Neutrophil (primary cell): ENCODE measurements around the gene RIMS3.

Source experiments
- H3K27ac ChIP-seq: fragments of 200-600 bp; sonication (generic); 2 replicates; pipeline ENCODE4 v1.5.1; 2016; ENCODE audit warnings: mild to moderate bottlenecking, moderate library complexity
- H3K27me3 ChIP-seq: fragments of 200-600 bp; sonication (generic); 2 replicates; pipeline ENCODE4 v1.6.0; 2016; ENCODE audit warnings: mild to moderate bottlenecking
- H3K36me3 ChIP-seq: fragments of 200-600 bp; sonication (generic); 2 replicates; pipeline ENCODE4 v1.5.1; 2017
- H3K4me1 ChIP-seq, 2 experiments: fragments of 200-600 bp in 1 of 2; sonication (generic) in 1 of 2; 1 replicate in 1 of 2; 2 replicates in 1 of 2; pipeline versions ENCODE4 v1.5.1 to v1.6.1; 2013 to 2016; ENCODE audit warnings: low read depth in 1 of 2, low read length in 1 of 2, mild to moderate bottlenecking in 1 of 2, moderate library complexity in 1 of 2; ENCODE audit not compliant: control insufficient read depth in 1 of 2, insufficient read depth in 1 of 2
- H3K4me3 ChIP-seq, 2 experiments: fragments of 200-600 bp in 1 of 2; sonication (generic) in 1 of 2; 1 replicate in 1 of 2; 2 replicates in 1 of 2; pipeline ENCODE4 v1.5.1; 2013 to 2016; ENCODE audit warnings: low read depth in 1 of 2, low read length in 1 of 2, mild to moderate bottlenecking in 1 of 2, moderate library complexity in 1 of 2
- H3K9me3 ChIP-seq: fragments of 200-600 bp; sonication (generic); 2 replicates; pipeline ENCODE4 v1.5.1; 2016
- CTCF ChIP-seq: fragments of 200-600 bp; sonication (generic); IDR thresholded peaks from 2 replicates; pipeline ENCODE4 v1.5.1; 2016; ENCODE audit warnings: antibody characterized with exemption

Gene RIMS3

GRCh38 chr1:40637470-40638007 is 27.9 kb downstream of the RIMS3 start:
- Histone ChIP-seq H3K4me1 (no peaks in the 10 kb centered on the region), H3K9me3 (no peaks in the 10 kb centered on the region), H3K27ac (no peak overlapping the region), H3K4me3 (no peak overlapping the region), H3K27me3 (peaks cover 20% of the 10 kb centered on the region), H3K36me3 (no peaks in the 10 kb centered on the region)
- TF ChIP-seq CTCF, result no peak

DNA sequence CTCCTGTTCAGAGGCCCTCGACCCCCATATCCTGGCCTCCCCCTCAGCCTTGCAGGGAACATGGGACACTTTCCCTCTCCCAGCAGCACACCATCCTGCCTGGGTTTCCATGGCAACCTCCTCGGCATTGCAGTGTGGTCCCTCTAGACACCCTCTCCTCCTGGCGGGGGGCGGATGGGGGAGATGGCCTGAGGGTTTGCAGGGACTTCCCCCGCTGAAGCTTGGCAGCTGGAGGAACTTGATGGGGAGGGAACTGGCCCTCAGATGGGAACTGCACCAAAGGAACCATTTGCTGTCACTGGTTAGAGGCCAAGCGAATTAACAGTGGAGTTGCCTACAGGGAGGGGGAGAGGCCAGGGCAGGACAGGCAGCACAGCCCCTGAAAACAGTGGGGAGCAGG is 28.7 kb downstream of the RIMS3 start:
- no peak for TF ChIP-seq CTCF
- Histone ChIP-seq H3K27me3 (peaks cover 20% of the 10 kb centered on the region), H3K36me3 (no peaks in the 10 kb centered on the region), H3K27ac (no peak overlapping the region), H3K4me3 (no peak overlapping the region), H3K4me1 (no peaks in the 10 kb centered on the region), H3K9me3 (no peaks in the 10 kb centered on the region)

DNA sequence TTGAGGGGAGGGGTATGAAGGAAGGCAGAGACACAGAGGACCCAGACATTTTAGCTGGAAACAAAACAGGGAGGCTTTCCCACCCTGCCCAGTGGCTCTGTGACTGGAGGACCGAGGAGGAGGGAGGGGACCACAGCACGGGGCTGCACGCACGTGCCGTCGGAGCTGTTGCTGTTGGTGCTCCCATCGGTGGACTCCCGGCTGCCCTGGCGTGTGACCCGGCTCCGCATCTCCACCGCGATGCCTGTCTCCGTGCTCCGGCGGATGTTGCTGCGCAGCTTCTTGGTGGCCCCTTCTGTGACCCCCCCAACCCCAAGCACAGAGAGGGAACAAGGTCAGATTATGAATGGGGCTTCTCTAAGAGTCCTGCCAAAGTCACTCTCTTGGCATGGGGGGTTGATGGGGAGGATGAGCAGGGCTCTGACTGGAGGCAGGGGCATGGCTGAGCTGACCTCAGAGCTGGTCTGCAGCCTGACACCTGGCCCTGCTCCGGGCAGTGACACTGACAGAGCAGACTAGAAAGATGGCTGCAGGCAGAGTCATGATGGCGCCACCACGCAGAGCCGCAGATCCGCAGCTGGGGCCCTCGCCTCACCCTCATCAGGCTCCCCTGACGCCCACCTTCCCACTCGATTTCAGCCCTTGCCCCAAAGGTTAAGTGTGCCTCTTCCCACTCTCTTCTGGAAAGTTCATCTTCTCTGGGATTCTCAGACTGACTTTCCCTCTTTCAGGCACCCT is 29.6 kb downstream of the RIMS3 start:
- Histone ChIP-seq H3K4me1 (no peaks in the 10 kb centered on the region), H3K9me3 (no peaks in the 10 kb centered on the region), H3K27ac (no peak overlapping the region), H3K4me3 (no peak overlapping the region), H3K36me3 (no peaks in the 10 kb centered on the region), H3K27me3 (peaks cover 20% of the 10 kb centered on the region)
- TF ChIP-seq CTCF, result no peak

DNA sequence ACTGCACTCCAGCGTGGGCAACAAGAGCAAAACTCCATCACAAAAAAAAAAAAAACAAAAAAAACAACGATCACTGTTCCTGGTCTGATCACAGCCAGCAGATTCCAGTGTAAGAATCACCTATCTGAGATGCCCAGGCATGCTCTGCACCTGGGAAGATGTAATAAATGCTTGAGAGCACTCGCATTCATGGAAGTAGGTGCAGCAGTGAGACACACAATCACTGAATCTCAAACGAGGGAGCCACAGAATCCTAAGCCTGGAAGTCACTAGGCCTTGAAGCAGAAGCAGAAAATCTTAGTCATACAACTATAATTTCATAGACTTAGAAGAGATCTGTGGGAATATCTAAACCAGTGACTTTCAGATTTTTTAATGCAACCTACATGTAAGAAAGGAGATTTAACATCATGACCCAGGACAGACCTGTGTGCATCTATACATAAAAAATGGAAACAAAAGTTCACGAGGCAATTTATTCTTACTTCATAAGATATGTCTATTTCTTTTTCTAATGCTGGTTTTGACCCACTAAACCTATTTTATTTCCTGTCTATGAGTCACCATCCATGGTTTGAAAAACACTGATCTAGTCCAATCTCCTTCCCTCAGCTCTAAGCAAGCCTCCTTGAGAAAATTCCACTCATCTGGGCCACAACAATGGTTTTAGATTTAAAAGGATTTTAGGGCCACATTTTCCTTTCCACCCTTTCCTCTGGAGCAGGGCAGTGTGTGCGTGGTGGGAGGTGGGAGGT is 30.4 kb downstream of the RIMS3 start:
- no peaks in the 10 kb centered on the region for H3K4me1 ChIP-seq
- no peak for TF ChIP-seq CTCF
- H3K27ac ChIP-seq, result no peak overlapping the region
- H3K4me3 ChIP-seq, result no peak overlapping the region
- peaks cover 14% of the 10 kb centered on the region for H3K27me3 ChIP-seq
- H3K36me3 ChIP-seq, result no peaks in the 10 kb centered on the region
- H3K9me3 ChIP-seq, result no peaks in the 10 kb centered on the region

DNA sequence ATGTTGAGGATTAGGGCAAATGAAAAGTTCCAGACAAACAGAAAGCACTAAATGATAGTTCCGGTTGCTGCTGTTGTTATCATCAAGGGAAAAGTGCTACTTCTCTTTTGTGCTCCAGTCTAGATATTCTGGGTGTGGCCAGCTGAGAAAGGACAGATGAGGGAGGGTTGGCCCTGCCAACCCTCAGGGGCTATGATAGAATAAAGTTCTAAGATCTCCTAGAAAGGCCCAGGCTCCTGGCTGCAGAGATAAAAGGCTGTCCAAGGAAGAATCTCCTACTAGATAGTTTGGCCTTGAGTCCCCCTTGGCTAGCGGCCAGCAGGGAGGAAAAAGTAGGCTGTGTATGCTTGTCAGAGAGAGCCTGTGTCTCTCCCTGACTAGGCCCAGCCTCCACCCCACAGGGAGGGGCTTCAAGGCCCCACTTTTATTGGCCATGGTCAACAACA is 31.5 kb downstream of the RIMS3 start:
- Histone ChIP-seq H3K36me3 (no peaks in the 10 kb centered on the region), H3K4me3 (no peak overlapping the region), H3K9me3 (no peaks in the 10 kb centered on the region), H3K27ac (no peak overlapping the region), H3K27me3 (peaks cover 6% of the 10 kb centered on the region), H3K4me1 (no peaks in the 10 kb centered on the region)
- TF ChIP-seq CTCF, result no peak
